ENCODE data around the gene NARS2.

DNA sequence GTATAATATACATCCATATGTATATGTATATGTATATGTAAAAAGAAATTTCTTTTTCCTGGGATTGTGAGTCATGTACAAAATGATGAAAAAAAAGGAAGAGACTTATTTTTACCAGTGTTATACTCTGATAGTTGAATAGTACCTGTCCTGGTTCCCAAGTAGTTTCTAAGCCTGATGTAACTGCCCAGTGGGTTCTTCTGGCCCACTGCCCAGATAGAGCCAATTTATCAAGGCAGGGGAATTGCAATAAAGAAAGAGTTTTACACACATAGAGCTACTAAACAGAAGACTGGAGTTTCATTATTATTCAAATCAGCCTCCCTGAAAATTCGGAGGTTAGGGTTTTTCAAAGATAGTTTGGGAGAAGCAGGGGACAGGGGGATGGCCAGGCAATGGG is 29.1 kb upstream of the NARS2 start:
- TF ChIP-seq CTCF (IDR thresholded peaks at IDR 0.05; ENCODE audit: insufficient read depth, low read length, poor library complexity, severe bottlenecking) (no peak), EZH2phosphoT487 (conservative IDR thresholded peaks at IDR 0.05; ENCODE audit: low read length) (no peak)

All from SU-DHL-6 (cell line).